PC-3 (cell line): ENCODE data around the gene NPLOC4.

Experiments used
- EZH2 ChIP-seq: fragments of 300-600 bp; sonication (generic); IDR thresholded peaks from one replicate; pipeline ENCODE4 v1.6.1; 2017; ENCODE audit warnings: antibody characterized with exemption, mild to moderate bottlenecking, low read length; ENCODE audit not compliant: unreplicated experiment
- EZH2phosphoT487 ChIP-seq: fragments of 300-600 bp; sonication (generic); IDR thresholded peaks from 2 replicates; pipeline ENCODE4 v1.6.1; 2018; ENCODE audit warnings: mild to moderate bottlenecking, antibody characterized with exemption, low read length, borderline replicate concordance
- TF ChIP-seq, protein P1 (sequence below): fragments of 300-600 bp; sonication (generic); conservative IDR thresholded peaks from 2 replicates; pipeline ENCODE4 v1.5.1; 2017; ENCODE audit warnings: antibody characterized with exemption, low read depth, mild to moderate bottlenecking, low read length

DNA sequence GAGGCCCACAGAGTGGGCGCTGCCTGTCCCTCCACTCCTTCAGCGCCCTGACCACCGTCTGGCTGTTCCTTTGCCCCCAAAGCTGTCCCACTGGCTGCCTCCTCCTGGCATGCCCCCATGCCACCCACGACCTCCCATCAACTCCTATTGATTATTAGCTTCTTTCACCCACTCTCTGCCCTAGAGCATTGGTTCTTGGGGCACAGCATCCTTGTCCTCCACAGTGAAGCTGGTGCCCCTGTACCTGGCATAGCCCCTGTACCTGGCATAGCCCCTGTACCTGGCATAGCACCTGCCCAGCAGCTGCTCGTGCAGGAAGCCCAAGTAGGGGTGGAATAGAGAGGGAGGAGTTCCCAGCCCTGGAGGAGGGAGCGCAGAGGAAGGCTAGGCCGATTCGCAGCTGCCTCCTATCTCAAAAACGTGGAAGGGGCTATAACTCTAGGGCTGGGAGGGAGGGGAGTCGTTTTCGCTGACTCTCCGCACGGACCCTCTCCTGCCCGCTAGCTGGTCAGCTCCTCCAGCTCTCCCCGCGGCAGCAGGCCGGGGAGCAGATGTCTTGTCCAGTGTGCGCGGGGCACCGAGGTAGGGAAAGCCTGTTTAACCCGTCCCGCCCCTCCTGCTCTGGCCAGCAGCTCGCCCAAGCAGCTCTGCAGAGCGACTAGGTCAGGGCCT lies 118.7 kb downstream of the NPLOC4 start:
- TF ChIP-seq EZH2 (no peak), EZH2phosphoT487 (no peak)
- TF ChIP-seq, protein P1, sequence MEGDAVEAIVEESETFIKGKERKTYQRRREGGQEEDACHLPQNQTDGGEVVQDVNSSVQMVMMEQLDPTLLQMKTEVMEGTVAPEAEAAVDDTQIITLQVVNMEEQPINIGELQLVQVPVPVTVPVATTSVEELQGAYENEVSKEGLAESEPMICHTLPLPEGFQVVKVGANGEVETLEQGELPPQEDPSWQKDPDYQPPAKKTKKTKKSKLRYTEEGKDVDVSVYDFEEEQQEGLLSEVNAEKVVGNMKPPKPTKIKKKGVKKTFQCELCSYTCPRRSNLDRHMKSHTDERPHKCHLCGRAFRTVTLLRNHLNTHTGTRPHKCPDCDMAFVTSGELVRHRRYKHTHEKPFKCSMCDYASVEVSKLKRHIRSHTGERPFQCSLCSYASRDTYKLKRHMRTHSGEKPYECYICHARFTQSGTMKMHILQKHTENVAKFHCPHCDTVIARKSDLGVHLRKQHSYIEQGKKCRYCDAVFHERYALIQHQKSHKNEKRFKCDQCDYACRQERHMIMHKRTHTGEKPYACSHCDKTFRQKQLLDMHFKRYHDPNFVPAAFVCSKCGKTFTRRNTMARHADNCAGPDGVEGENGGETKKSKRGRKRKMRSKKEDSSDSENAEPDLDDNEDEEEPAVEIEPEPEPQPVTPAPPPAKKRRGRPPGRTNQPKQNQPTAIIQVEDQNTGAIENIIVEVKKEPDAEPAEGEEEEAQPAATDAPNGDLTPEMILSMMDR = no peak
